CD4-positive, alpha-beta memory T cell (primary cell): ENCODE measurements around the gene TRAK1. TPM values are rescaled to one million over a fixed set of nuclear protein-coding genes. Genes with fewer than 3 reads are reported as not detected.

Source experiments
- CTCF ChIA-PET: fragments of 350-600 bp; sonication (Branson Sonifier 250); formaldehyde crosslinking; loops from one replicate; lab custom pipeline; 2021; ENCODE audit warnings: inconsistent platforms; ENCODE audit not compliant: partially characterized antibody; lab: Charles Lee
- POLR2A ChIA-PET: fragments of 350-600 bp; sonication (Branson Sonifier 250); formaldehyde crosslinking; loops from one replicate; lab custom pipeline; 2021; ENCODE audit not compliant: partially characterized antibody; lab: Charles Lee
- DNase-seq, 5 donors: peaks; one replicate each; pipeline versions ENCODE4 v3.0.0 to v3.0.0-alpha.2; 2020 to 2022; ENCODE audit warnings: mixed read lengths in 1 of 5
- H3K27ac ChIP-seq: one replicate; pipeline ENCODE4 v1.7.0; 2013; ENCODE audit warnings: low read depth, low read length
- H3K27me3 ChIP-seq: 2 replicates; pipeline ENCODE4 v1.7.0; 2013; ENCODE audit warnings: mild to moderate bottlenecking, low read length, moderate library complexity; ENCODE audit not compliant: insufficient read depth
- H3K36me3 ChIP-seq: 2 replicates; pipeline ENCODE4 v1.7.0; 2013; ENCODE audit warnings: mild to moderate bottlenecking, low read length, moderate library complexity; ENCODE audit not compliant: insufficient read depth
- H3K4me1 ChIP-seq: 2 replicates; pipeline ENCODE4 v1.7.0; 2013; ENCODE audit warnings: mild to moderate bottlenecking, low read length, moderate library complexity; ENCODE audit not compliant: insufficient read depth
- H3K4me3 ChIP-seq, 2 donors: one replicate each; pipeline ENCODE4 v1.7.0; 2013; ENCODE audit warnings: low read length in 2 of 2, mild to moderate bottlenecking in 1 of 2
- H3K9me3 ChIP-seq, 2 donors: one replicate each; pipeline ENCODE4 v1.7.0; 2013; ENCODE audit warnings: low read length in 2 of 2, control low read depth in 1 of 2; ENCODE audit not compliant: control insufficient read depth in 1 of 2
- H3K27ac Mint-ChIP-seq, 7 donors: one replicate each; pipeline ENCODE4 v1.8.0; 2020 to 2021; ENCODE audit warnings: mixed read lengths in 7 of 7, mild to moderate bottlenecking in 6 of 7, inconsistent platforms in 3 of 7, moderate library complexity in 3 of 7
- H3K27me3 Mint-ChIP-seq, 2 donors: one replicate each; pipeline ENCODE4 v1.8.0; 2020 to 2021; ENCODE audit warnings: mixed read lengths in 2 of 2
- H3K36me3 Mint-ChIP-seq, 2 donors: one replicate each; pipeline ENCODE4 v1.8.0; 2020 to 2021; ENCODE audit warnings: mixed read lengths in 2 of 2, inconsistent platforms in 1 of 2, mild to moderate bottlenecking in 1 of 2
- H3K4me1 Mint-ChIP-seq, 4 donors: one replicate each; pipeline ENCODE4 v1.8.0; 2020 to 2021; ENCODE audit warnings: mixed read lengths in 4 of 4, mild to moderate bottlenecking in 1 of 4
- H3K4me3 Mint-ChIP-seq, 8 donors: one replicate each; pipeline ENCODE4 v1.8.0; 2020 to 2021; ENCODE audit warnings: mixed read lengths in 8 of 8, mild to moderate bottlenecking in 7 of 8, moderate library complexity in 6 of 8, inconsistent platforms in 3 of 8
- H3K9me3 Mint-ChIP-seq, 8 donors: one replicate each; pipeline ENCODE4 v1.8.0; 2020 to 2021; ENCODE audit warnings: mixed read lengths in 8 of 8, mild to moderate bottlenecking in 5 of 8, inconsistent platforms in 3 of 8, moderate library complexity in 1 of 8
- intact Hi-C: fragments of 100-400 bp; cut with micrococcal nuclease; formaldehyde crosslinking; loops from one replicate; pipeline ENCODE4 v1.15.1; 2023
- polyA plus RNA-seq, 2 donors: library from polyadenylated mRNA; unstranded; fragments of 300-500 nt; fragmentation: Illumina TruSeq; gene quantifications; one replicate each; pipeline ENCODE4 v1.2.3, GENCODE V29; 2021
- total RNA-seq, 2 experiments: library from RNA; stranded (reverse); gene quantifications; one replicate each; pipeline ENCODE4 v1.2.3, GENCODE V29; 2021

The TRAK1 gene
- total and polyA plus RNA-seq, 4 experiments from 2014 or later: 3.4 to 17.2 (median 13.2) TPM

DNA sequence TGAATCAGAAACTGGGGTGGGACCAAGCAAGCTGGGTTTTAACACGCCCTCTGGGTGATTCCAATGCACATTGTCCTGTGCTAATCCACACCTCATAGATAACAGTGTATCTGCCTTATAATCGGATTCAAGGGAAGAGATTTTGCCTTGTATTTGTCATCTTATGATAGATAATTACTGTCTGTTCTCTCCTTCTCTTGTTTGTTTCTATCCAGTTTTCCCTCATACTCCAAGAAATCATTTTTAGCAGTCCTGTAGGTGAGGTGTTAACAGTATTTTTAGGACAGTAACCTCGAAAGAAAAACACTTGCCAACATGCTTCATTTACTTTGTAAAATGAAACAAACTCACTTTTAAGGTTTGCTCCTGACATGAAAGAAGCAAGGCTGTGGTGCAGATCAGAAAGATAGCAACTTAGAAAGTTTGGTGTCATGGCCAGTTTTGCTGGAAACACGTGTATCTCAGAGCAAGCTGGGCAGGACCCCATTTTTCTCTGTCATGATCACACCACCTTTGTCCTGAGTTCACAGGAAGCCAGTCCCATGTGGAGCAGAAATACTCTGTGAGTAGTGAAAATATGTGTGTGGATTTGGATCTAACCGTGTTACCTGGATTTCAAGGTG, 72.6 kb downstream of the TRAK1 start:
- H3K27me3 Mint-ChIP-seq: no peaks in the 10 kb centered on the region
- peak overlapping the region in 2 of 7 donors; percentile 4 to 57 for H3K27ac Mint-ChIP-seq
- H3K36me3 Mint-ChIP-seq: no peaks in the 10 kb centered on the region
- no peak overlapping the region for H3K4me3 ChIP-seq
- H3K9me3 Mint-ChIP-seq: no peaks in the 10 kb centered on the region
- DNase-seq: no peak
- H3K36me3 ChIP-seq: no peaks in the 10 kb centered on the region
- ChIA-PET CTCF (no interaction called here), POLR2A (no interaction called here)
- intact Hi-C loops: no loop called here
- no peak overlapping the region for H3K27ac ChIP-seq
- H3K4me1 ChIP-seq: peaks cover 14% of the 10 kb centered on the region
- H3K9me3 ChIP-seq: no peaks in the 10 kb centered on the region
- H3K27me3 ChIP-seq: no peaks in the 10 kb centered on the region
- peak overlapping the region in 1 of 8 donors; percentile 3 for H3K4me3 Mint-ChIP-seq
- H3K4me1 Mint-ChIP-seq: peaks cover 20 to 37% (median 21%) of the 10 kb centered on the region in 4 donors

DNA sequence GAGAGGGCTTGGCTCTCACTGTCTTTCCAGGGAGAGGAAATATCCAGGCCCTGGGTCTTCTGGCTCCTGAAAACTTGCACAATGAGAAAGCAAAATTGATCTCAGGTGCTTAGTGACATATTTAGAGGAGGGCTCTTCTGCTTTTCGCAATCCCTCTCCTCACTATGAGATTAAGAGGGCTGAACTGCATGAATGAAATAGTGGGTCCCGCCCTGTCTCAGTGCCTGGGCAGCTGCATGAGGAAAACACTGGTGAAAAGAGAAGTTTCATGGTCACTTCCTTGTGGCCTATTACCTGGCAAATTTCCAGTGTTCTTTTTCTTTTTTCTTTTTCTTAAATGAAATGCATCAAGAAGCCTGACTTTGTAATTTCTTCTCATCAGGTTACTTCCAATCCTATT, 73.5 kb downstream of the TRAK1 start:
- peak overlapping the region in 1 of 7 donors; percentile 30 for H3K27ac Mint-ChIP-seq
- no peak overlapping the region for H3K4me3 Mint-ChIP-seq
- no peaks in the 10 kb centered on the region for H3K27me3 ChIP-seq
- peaks cover 6% of the 10 kb centered on the region for H3K4me1 ChIP-seq
- no peak overlapping the region for H3K27ac ChIP-seq
- ChIA-PET POLR2A (no interaction called here), CTCF (interaction anchor here (1.0 kb wide), 1 partner anchor 27 kb away, joined by 3 read pairs; no protein-coding TSS in a partner anchor)
- H3K9me3 ChIP-seq: no peaks in the 10 kb centered on the region
- no peaks in the 10 kb centered on the region for H3K36me3 Mint-ChIP-seq
- H3K4me3 ChIP-seq: no peak overlapping the region
- no peak for DNase-seq
- no peaks in the 10 kb centered on the region for H3K27me3 Mint-ChIP-seq
- H3K9me3 Mint-ChIP-seq: peaks cover 0 to under 1% (median 0%) of the 10 kb centered on the region in 8 donors
- no peaks in the 10 kb centered on the region for H3K36me3 ChIP-seq
- H3K4me1 Mint-ChIP-seq: peaks cover 12 to 29% (median 14%) of the 10 kb centered on the region in 4 donors
- intact Hi-C loops: no loop called here

DNA sequence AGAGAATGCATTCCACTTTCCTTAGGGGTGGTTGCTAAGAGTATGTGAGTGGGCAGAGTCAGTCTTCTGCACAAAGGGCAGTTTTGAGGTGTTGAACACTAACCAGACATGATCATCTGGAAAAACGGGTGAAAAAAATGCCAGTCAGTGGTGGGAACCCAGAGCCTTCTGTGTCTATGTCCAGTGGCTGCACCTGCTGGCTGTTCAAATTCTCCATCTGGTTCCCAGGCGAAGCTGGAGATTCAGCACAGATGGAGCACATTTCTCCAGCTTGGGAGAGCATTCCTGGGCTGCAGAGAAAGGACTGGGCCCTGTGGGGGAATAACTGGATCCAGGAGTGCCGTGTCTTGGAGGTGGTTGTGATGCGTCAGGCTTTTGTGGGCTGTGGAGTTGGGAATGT, 74.1 kb downstream of the TRAK1 start:
- intact Hi-C loops: no loop called here
- H3K9me3 ChIP-seq: no peaks in the 10 kb centered on the region
- Mint-ChIP-seq H3K9me3 (peaks cover 0 to 3% (median 0%) of the 10 kb centered on the region in 8 donors), H3K36me3 (no peaks in the 10 kb centered on the region), H3K4me1 (peaks cover 10 to 26% (median 14%) of the 10 kb centered on the region in 4 donors), H3K4me3 (no peak overlapping the region), H3K27ac (no peak overlapping the region), H3K27me3 (no peaks in the 10 kb centered on the region)
- CTCF ChIA-PET: interaction anchor here (1.0 kb wide), 1 partner anchor 26 kb away, joined by 3 read pairs; no protein-coding TSS in a partner anchor
- no peak overlapping the region for H3K4me3 ChIP-seq
- H3K36me3 ChIP-seq: no peaks in the 10 kb centered on the region
- DNase-seq: no peak
- no peak overlapping the region for H3K27ac ChIP-seq
- POLR2A ChIA-PET: no interaction called here
- H3K4me1 ChIP-seq: peaks cover under 1% of the 10 kb centered on the region
- H3K27me3 ChIP-seq: no peaks in the 10 kb centered on the region

DNA sequence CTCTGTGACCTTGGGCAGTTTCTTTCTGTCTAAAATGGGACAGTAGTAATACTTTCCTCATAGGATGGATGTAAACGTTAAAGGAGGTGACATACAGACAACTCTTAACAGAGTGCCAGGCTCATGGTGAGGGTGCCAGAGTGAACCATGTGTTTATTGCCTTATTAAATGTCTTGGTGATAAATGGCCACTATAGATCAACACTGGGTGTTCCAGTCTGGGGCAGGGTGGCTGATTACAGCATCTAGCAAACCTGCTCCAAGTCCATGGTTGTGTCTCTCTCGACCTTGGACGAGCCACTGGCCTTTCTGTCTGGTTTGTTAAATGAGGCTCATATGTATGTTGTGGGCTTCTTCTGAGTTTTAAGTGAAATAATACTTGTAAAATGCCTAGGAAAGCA, 75.1 kb downstream of the TRAK1 start:
- POLR2A ChIA-PET: no interaction called here
- no peaks in the 10 kb centered on the region for H3K27me3 ChIP-seq
- intact Hi-C loops: no loop called here
- H3K4me3 ChIP-seq: no peak overlapping the region
- Mint-ChIP-seq H3K4me3 (no peak overlapping the region), H3K9me3 (peaks cover 0 to 3% (median 0%) of the 10 kb centered on the region in 8 donors), H3K36me3 (no peaks in the 10 kb centered on the region), H3K27me3 (no peaks in the 10 kb centered on the region), H3K27ac (no peak overlapping the region), H3K4me1 (peaks cover 6 to 24% (median 12%) of the 10 kb centered on the region in 4 donors)
- H3K4me1 ChIP-seq: no peaks in the 10 kb centered on the region
- no peaks in the 10 kb centered on the region for H3K36me3 ChIP-seq
- no peak overlapping the region for H3K27ac ChIP-seq
- DNase-seq: no peak
- CTCF ChIA-PET: no interaction called here
- H3K9me3 ChIP-seq: no peaks in the 10 kb centered on the region

DNA sequence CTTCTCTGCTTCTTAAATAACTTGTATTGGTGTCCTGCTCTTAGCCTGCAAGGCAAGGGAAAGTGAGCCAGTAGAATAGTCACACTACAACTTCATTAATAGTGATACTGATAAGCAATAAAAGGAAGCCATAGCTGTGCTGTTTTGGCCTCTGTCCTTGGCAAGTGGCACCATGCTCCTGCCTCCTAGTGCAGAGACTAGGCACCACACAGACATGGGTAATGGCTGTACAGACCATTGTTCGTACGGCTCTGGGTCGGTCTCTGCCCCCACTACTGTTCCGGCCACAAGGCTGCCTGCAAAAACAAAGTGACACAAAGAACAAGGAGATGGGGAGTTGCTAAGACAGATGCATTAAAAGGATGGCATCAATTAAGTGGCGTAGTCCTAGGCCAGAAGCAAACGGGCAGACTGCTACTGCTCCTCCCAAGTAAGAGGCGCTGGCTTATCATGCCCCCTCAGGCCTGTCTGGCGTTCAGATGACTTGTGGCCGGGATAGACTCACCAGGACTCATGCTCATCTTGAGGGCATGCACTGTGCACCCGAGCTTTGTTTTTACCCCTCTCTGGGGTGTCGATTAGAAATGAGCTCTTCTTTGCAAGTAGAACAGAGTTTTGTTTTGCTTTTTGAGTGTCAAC, 75.6 kb downstream of the TRAK1 start:
- Histone ChIP-seq H3K36me3 (no peaks in the 10 kb centered on the region), H3K4me3 (no peak overlapping the region), H3K27ac (no peak overlapping the region), H3K9me3 (no peaks in the 10 kb centered on the region), H3K27me3 (no peaks in the 10 kb centered on the region), H3K4me1 (no peaks in the 10 kb centered on the region)
- H3K4me3 Mint-ChIP-seq: no peak overlapping the region
- peak overlapping the region in 1 of 7 donors; percentile 8 for H3K27ac Mint-ChIP-seq
- CTCF ChIA-PET: interaction anchor here (1.2 kb wide), 1 partner anchor 25 kb away, joined by 3 read pairs; no protein-coding TSS in a partner anchor
- H3K4me1 Mint-ChIP-seq: peaks cover 12 to 30% (median 16%) of the 10 kb centered on the region in 4 donors
- H3K9me3 Mint-ChIP-seq: peaks cover 0 to 3% (median 0%) of the 10 kb centered on the region in 8 donors
- no peaks in the 10 kb centered on the region for H3K36me3 Mint-ChIP-seq
- H3K27me3 Mint-ChIP-seq: no peaks in the 10 kb centered on the region
- DNase-seq: no peak
- POLR2A ChIA-PET: no interaction called here
- intact Hi-C loops: no loop called here

DNA sequence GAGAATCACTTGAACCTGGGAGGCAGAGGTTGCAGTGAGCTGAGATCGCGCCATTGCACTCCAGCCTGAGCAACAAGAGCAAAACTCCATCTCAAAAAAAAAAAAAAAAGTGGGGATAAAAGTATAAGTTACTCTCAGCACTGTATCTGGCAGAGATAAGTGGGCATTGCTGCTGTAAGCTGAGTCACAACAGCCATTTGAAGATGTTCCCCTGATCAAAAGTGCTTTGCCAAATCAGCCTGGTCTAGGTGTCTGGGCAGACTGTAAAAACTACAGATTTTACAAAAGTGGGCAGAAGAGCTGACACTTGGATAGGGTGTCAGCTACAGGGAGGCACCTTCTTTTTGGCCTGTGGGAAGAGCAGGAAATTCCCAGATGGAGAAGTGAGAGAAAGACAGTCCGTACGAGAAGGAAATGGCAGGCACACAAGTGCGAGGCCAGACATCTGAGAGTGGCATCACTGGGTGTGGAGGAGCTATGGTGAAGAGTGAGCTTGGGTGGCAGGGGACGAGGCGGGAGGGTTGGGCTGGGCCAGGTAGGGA, 78.5 kb downstream of the TRAK1 start:
- Mint-ChIP-seq H3K36me3 (no peaks in the 10 kb centered on the region), H3K9me3 (peaks cover 0 to 3% (median 0%) of the 10 kb centered on the region in 8 donors), H3K27me3 (no peaks in the 10 kb centered on the region), H3K4me1 (peaks cover 25 to 44% (median 28%) of the 10 kb centered on the region in 4 donors), H3K4me3 (no peak overlapping the region), H3K27ac (peak overlapping the region in 3 of 7 donors; percentile 25 to 42 (median 27))
- CTCF ChIA-PET: interaction anchor here (2.7 kb wide), 1 partner anchor 20 kb away, joined by 28 read pairs; no protein-coding TSS in a partner anchor
- Histone ChIP-seq H3K4me3 (no peak overlapping the region), H3K36me3 (no peaks in the 10 kb centered on the region), H3K9me3 (no peaks in the 10 kb centered on the region), H3K4me1 (peaks cover 11% of the 10 kb centered on the region), H3K27ac (no peak overlapping the region), H3K27me3 (no peaks in the 10 kb centered on the region)
- intact Hi-C loops: no loop called here
- POLR2A ChIA-PET: no interaction called here
- DNase-seq: no peak

DNA sequence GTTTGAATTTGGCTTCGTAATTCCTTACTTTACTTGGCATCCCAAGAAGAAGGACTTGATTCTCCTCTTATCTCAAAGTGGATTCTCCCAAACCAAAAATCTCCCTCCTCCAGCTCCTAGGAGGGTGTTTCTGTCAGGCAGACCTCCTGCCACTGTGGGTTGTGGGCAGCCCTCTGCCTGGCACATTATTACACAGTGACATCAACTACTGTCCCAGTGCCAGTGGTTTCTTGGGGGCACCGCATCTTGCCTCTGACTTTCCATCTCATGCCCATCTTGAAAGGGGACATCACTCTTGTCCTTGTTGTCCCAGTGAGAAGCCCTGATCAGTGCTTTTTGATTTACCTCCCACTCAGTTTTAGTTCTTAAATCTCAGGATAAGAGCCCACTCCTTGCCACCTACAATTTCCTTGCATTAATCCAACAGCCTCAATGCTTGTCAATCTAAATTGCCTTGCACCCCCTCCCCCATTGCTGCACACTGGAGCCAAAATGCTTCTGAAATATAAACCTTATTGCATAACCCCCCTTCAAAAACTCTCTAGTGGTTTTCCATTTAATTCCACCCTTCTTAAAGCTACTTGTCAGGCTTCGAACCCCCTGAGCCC, 81.0 kb downstream of the TRAK1 start:
- no peaks in the 10 kb centered on the region for H3K27me3 Mint-ChIP-seq
- Histone ChIP-seq H3K9me3 (no peaks in the 10 kb centered on the region), H3K27me3 (no peaks in the 10 kb centered on the region), H3K27ac (no peak overlapping the region), H3K4me1 (peaks cover 11% of the 10 kb centered on the region), H3K4me3 (no peak overlapping the region), H3K36me3 (no peaks in the 10 kb centered on the region)
- DNase-seq: no peak
- intact Hi-C loops: no loop called here
- H3K4me1 Mint-ChIP-seq: peaks cover 25 to 33% (median 28%) of the 10 kb centered on the region in 4 donors
- H3K9me3 Mint-ChIP-seq: peaks cover 0 to 3% (median 0%) of the 10 kb centered on the region in 8 donors
- peak overlapping the region in 1 of 8 donors; percentile 55 for H3K4me3 Mint-ChIP-seq
- ChIA-PET POLR2A (no interaction called here), CTCF (no interaction called here)
- peak overlapping the region in 2 of 7 donors; percentile 19 to 48 for H3K27ac Mint-ChIP-seq
- peaks cover 1 to 5% of the 10 kb centered on the region in 2 donors for H3K36me3 Mint-ChIP-seq
